AG10803 (cell line): ENCODE data around the gene PKDCC.

Source experiments
- DNase-seq: peaks from one replicate; pipeline ENCODE4 v3.0.0; 2010; ENCODE audit warnings: low read depth
- H3K4me3 ChIP-seq: 2 replicates; pipeline ENCODE4 v1.5.1; 2011; ENCODE audit warnings: mild to moderate bottlenecking, low read length, control low read depth
- TF ChIP-seq, protein P1 (sequence below): conservative IDR thresholded peaks from 2 replicates; pipeline ENCODE4 v1.5.1; 2011; ENCODE audit warnings: mild to moderate bottlenecking, low read length, control low read depth, inconsistent platforms

Gene PKDCC

DNA sequence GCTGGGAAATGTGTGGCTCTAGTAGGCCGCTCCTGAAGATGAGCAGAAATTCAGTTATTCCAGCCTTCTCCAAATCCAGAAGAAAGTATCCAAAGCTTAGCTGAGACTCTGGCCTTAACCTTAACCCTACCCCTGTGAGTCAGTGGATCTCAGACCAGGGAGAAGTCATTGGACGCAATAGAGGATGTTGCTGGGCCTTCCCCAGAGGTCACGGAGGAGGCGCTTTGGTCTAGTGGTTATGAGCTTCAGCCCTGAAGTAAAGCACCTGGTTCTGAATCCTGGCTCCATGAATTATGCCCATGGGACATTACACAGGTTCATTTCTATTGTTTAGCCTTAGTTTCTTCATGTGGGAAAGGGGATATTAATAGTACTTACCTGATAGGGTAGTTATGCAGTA is 24.0 kb downstream of the PKDCC start:
- no peak for DNase-seq
- no peak overlapping the region for H3K4me3 ChIP-seq
- TF ChIP-seq, protein P1, sequence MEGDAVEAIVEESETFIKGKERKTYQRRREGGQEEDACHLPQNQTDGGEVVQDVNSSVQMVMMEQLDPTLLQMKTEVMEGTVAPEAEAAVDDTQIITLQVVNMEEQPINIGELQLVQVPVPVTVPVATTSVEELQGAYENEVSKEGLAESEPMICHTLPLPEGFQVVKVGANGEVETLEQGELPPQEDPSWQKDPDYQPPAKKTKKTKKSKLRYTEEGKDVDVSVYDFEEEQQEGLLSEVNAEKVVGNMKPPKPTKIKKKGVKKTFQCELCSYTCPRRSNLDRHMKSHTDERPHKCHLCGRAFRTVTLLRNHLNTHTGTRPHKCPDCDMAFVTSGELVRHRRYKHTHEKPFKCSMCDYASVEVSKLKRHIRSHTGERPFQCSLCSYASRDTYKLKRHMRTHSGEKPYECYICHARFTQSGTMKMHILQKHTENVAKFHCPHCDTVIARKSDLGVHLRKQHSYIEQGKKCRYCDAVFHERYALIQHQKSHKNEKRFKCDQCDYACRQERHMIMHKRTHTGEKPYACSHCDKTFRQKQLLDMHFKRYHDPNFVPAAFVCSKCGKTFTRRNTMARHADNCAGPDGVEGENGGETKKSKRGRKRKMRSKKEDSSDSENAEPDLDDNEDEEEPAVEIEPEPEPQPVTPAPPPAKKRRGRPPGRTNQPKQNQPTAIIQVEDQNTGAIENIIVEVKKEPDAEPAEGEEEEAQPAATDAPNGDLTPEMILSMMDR, result no peak

DNA sequence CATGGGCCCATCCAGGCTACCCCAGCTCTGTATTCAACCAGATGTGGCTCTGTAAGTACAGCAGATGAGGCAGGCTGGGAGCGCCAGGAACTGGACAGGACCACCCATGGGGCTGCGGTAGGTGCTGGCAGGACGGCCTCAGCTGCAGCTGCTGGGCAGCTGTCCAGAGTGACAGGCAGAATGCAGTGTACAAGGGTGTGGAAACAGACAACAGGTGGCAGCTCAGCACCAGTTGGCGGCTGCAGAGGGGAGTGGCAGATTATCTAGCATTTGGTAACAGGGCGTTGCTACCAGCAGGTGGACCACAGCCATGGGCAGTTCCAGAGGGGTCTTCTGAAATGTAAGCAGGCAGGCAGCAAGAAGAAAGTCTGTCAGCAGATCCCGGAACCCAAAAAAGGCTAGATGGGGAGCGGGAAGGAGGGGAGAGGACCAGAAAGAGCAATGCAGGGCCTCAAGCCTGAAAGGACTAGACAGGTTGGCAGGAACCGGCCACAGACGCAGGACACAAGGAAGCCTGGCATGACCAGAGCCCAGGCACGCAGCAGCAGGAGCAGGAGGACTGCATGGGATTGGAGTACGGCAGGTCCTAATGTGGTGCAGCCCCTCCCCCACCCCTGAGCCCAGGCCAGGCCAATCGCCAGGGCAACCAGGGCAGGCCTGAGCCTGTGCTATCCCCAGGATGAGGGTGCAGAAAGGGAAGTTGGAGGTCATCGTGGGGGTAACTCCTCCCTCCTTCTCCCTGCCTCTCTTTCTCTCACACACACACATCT is 24.7 kb downstream of the PKDCC start:
- DNase-seq, result peak; percentile 54
- H3K4me3 ChIP-seq, result no peak overlapping the region
- TF ChIP-seq, protein P1, result no peak

- no peak overlapping the region for H3K4me3 ChIP-seq
- TF ChIP-seq, protein P1, result no peak
- no peak for DNase-seq
These were observed 26.1 kb downstream of the PKDCC start for GRCh38 chr2:42073739-42074503.

DNA sequence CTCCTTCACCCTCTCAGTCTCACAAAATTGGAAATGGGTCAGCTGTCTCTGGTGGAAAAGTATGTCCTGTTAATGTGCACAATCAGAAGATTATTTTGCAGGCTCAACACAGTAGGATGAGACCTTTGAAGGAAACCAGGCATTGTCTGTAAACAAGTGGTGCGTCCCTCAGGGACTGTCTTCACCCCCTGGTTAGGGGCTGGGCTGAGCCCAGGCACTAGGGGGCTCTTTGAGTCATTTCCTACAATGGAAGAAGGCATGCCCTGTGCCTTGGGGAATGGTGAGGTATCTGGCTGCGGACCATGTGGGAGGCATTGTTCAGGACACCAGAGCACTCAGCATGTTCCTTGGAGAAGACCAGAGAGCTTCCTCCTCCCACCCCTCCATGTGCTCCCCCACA is 26.8 kb downstream of the PKDCC start:
- H3K4me3 ChIP-seq, result no peak overlapping the region
- TF ChIP-seq, protein P1, result no peak
- DNase-seq, result no peak

DNA sequence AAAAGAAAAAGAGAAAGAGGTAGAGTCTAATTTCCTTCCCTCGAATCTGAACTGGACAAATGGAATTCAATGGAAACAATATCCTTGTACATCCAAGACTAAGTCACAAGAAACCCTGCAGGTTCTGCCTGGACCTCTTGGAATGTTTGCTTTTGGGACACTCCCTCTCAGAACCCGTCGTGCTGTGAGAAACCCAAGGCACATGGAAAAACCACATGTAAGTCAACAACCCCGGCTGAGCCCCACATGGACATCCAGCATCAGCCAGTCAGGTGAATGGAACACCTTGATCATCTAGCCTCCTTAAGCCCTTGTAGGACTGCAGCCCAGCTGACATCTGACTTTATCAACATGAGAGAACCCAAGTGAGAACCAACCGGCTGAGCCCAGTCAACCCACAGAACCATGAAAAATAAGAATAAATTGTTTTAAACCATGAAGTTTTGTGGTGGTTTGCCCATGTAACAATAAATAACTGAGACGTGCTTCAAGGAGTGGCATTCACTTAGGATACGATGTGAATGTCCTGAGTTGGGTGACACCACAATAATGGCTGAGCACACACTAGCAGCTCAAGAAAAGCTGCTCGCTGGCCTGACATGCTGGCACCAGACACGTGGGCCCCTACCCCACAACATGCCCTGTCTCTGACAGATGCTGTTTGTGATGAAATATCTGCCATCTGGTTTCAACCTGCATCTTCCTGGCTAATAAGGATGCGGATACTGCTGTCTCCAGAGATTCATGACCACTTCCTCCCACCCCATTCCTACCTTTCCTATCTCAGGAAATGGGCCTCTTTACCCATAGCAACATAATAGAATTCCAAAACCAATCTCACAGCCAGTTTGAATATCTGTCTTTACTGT is 28.8 kb downstream of the PKDCC start:
- TF ChIP-seq, protein P1, result no peak
- H3K4me3 ChIP-seq, result no peak overlapping the region
- no peak for DNase-seq

DNA sequence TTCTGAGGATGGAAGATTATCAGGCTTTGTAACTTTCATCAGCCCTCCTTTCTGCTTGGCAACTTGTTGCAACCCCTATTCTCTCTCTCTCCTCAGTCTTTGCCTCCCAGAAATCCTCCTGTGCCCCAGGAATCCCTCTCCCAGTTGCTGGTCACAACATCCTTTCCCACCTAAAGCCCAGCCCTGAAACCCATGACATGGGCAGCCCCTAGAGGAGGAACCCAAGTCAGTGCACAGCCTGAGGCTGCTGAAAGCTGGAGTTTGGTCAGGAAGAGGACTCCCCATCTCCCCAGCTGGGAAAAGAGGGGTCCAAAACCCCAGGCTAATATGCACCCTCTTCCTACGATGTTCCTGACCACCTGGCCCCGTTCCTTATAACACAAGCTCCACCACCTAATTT is 29.5 kb downstream of the PKDCC start:
- DNase-seq, result no peak
- TF ChIP-seq, protein P1, result peak; percentile 35
- H3K4me3 ChIP-seq, result no peak overlapping the region
